Osteocyte (in vitro differentiated cells): ENCODE measurements around the gene DHX8. TPM values are rescaled to one million over a fixed set of nuclear protein-coding genes. Genes with fewer than 3 reads are reported as not detected.

Experiments used
- DNase-seq: peaks from one replicate; pipeline ENCODE4 v3.0.0; 2021; ENCODE audit warnings: mixed read lengths; ENCODE audit not compliant: unreplicated experiment; ENCODE audit errors: extremely low spot score
- H3K27ac Mint-ChIP-seq: one replicate; pipeline ENCODE4 v1.8.0; 2021; ENCODE audit warnings: mild to moderate bottlenecking, mixed read lengths; ENCODE audit not compliant: unreplicated experiment
- H3K27me3 Mint-ChIP-seq: one replicate; pipeline ENCODE4 v1.8.0; 2021; ENCODE audit warnings: mixed read lengths; ENCODE audit not compliant: unreplicated experiment
- H3K36me3 Mint-ChIP-seq: one replicate; pipeline ENCODE4 v1.8.0; 2021; ENCODE audit warnings: mixed read lengths; ENCODE audit not compliant: unreplicated experiment
- H3K4me1 Mint-ChIP-seq: one replicate; pipeline ENCODE4 v1.8.0; 2021; ENCODE audit warnings: mixed read lengths; ENCODE audit not compliant: unreplicated experiment
- H3K4me3 Mint-ChIP-seq: one replicate; pipeline ENCODE4 v1.8.0; 2021; ENCODE audit warnings: mild to moderate bottlenecking, moderate library complexity, mixed read lengths; ENCODE audit not compliant: unreplicated experiment
- H3K9me3 Mint-ChIP-seq: one replicate; pipeline ENCODE4 v1.8.0; 2021; ENCODE audit warnings: mixed read lengths; ENCODE audit not compliant: unreplicated experiment
- total RNA-seq: library from RNA; stranded (reverse); gene quantifications from 2 replicates; pipeline ENCODE4 v1.2.1, GENCODE V29; 2021
- TF ChIP-seq, protein P1 (sequence below): fragments of 200-600 bp; sonication (generic); IDR thresholded peaks from 2 replicates; pipeline ENCODE4 v1.5.0; 2021; ENCODE audit warnings: antibody characterized with exemption, mild to moderate bottlenecking, moderate library complexity

The DHX8 gene
- total RNA-seq, 1 donor from 2014 or later = 70.7 TPM

DNA sequence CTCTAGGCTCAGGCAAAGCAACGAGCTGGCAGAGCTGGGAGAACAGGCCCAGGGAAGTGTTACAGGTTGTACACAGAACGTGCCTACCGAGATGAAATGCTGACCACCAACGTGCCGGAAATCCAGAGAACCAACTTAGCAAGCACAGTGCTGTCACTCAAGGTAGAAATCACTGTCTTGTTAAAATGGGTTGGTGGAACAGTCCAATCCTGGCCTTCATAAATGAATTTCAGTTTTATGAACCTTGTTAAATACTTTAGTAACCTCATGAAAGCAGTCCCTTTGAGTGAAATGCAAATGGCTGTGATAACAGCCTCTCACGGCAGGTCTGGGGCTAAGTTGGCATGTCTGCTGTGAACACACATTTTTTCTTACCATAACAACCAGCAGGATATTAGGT, 33.4 kb downstream of the DHX8 start:
- Mint-ChIP-seq H3K27me3 (no peaks in the 10 kb centered on the region), H3K27ac (no peak overlapping the region), H3K9me3 (no peaks in the 10 kb centered on the region), H3K4me3 (no peak overlapping the region), H3K36me3 (peaks cover 48% of the 10 kb centered on the region), H3K4me1 (peaks cover 6% of the 10 kb centered on the region)
- DNase-seq = no peak
- TF ChIP-seq, protein P1, sequence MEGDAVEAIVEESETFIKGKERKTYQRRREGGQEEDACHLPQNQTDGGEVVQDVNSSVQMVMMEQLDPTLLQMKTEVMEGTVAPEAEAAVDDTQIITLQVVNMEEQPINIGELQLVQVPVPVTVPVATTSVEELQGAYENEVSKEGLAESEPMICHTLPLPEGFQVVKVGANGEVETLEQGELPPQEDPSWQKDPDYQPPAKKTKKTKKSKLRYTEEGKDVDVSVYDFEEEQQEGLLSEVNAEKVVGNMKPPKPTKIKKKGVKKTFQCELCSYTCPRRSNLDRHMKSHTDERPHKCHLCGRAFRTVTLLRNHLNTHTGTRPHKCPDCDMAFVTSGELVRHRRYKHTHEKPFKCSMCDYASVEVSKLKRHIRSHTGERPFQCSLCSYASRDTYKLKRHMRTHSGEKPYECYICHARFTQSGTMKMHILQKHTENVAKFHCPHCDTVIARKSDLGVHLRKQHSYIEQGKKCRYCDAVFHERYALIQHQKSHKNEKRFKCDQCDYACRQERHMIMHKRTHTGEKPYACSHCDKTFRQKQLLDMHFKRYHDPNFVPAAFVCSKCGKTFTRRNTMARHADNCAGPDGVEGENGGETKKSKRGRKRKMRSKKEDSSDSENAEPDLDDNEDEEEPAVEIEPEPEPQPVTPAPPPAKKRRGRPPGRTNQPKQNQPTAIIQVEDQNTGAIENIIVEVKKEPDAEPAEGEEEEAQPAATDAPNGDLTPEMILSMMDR = no peak

DNA sequence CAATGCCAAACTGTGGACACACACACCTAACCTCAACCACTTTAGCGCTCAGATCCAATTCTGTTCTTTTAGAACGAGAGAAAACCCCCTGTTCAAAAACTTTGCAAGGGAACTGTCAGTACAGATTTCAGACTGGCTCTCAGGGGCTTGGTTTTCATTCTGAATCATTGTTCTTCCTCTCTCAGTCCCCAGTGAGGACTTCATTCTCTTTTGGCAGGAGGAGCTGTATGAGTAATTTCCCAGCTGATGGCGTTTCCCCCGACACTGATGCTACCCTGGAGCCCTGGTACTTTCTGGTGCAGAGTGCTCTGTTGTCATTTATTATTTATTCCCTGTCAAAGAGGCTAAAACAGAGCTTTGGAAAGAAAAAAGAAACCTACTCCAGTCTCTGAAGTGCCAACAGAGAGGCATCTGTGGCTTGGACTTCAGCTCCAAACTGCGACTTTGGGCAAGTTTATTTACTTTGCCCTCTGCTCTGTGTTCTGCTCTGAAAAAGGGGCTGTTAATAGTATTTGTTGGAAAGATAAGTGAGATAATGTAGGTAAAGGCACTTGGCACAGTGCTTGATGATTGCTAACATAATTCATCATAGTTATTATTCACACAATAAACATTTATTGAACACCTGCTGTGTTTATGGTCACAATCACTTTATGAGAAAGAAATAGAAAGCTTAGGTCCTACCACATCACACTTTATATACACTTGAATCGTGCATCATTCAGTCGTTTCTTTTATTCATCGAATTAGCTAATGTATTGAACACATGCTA, 34.0 kb downstream of the DHX8 start:
- no peak for DNase-seq
- Mint-ChIP-seq H3K27ac (no peak overlapping the region), H3K36me3 (peaks cover 43% of the 10 kb centered on the region), H3K4me1 (peaks cover 6% of the 10 kb centered on the region), H3K4me3 (no peak overlapping the region), H3K27me3 (no peaks in the 10 kb centered on the region), H3K9me3 (no peaks in the 10 kb centered on the region)
- TF ChIP-seq, protein P1 = no peak

DNA sequence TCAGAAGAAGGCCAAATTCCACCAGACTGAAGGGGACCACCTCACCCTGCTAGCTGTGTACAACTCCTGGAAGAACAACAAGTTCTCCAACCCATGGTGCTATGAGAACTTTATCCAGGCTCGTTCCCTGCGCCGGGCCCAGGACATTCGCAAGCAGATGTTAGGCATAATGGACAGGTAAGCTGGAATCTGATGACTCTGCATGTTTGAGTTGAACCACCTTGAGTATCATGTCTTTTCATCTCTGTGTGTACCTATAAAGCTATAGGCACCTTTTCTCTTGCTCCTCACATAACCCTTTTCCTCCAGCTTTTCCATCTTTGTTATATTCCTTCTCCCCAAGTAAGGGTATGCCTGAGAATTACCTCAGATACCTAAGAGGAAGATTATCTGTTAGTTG, 37.6 kb downstream of the DHX8 start:
- Mint-ChIP-seq H3K4me3 (no peak overlapping the region), H3K36me3 (peaks cover 48% of the 10 kb centered on the region), H3K27me3 (no peaks in the 10 kb centered on the region), H3K27ac (no peak overlapping the region), H3K9me3 (no peaks in the 10 kb centered on the region), H3K4me1 (peaks cover 28% of the 10 kb centered on the region)
- DNase-seq = no peak
- TF ChIP-seq, protein P1 = no peak

DNA sequence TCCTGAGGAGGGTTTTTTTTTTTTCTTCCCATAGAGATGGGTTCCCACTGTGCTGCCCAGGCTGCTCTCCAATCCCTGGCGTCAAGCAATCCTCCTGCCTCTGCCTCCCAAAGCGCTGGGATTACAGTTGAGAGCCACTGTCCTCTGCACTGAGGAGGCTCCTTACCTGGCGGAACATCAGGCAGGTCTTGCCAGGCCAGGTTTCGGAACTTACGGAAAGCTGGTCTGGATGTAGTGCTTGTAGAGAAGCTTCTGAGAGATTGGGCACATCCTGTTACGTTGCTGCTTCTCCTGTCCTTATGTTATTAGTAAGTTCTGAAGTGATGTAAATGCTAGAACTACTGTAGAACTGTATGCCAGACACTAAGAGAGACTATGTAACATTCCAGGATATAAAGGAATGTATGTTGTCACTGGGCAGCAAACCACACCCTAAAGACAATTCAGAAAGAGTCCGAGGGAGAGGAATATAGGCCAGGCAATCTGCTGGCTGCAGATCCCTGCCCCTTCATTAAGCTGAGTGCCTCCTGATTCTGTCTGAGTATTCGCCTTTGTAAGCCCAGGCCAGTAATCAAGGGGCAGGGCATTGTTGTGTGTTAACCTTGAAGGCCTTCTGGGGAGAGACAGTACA, 41.3 kb downstream of the DHX8 start:
- Mint-ChIP-seq H3K27ac (peak overlapping the region; percentile 89), H3K4me3 (no peak overlapping the region), H3K4me1 (peaks cover 39% of the 10 kb centered on the region), H3K36me3 (peaks cover 32% of the 10 kb centered on the region), H3K27me3 (no peaks in the 10 kb centered on the region), H3K9me3 (no peaks in the 10 kb centered on the region)
- TF ChIP-seq, protein P1 = no peak
- DNase-seq = no peak

DNA sequence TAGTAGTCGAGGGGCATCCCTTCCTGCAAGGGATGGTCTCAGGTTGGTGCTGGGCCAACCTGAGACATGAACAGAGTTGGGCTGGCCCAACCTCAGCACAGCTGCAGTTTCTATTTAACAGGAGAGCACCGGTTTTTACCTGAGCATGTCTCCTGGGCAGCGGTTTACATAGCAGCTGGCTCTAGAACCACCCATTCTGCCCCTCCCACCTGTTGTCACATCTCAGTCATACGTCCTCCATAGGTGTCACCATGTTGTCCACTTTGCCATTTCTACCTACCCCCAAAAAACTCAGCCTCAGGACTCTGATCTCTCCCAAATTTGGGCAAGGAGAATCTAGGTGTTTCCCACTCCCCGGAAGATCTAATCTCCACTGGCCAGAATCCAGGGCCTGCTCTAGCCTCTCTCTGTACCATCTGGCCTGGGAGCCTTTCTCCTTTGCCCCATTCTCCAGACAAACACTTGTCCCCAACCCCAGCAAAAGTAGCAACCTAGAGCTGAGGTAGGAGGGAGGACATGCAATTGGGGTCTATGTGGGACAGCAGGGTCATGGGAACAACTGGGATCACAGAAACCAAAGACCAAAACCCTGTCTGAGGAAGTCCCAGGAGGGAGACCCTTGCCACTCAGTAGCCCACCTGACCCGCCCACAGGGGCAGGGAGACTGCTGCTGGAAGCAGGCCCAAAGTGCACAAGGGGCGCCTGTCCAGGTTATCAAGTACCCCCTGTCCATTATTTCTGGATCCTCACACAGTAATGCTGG, 43.3 kb downstream of the DHX8 start:
- H3K4me1 Mint-ChIP-seq = peaks cover 56% of the 10 kb centered on the region
- TF ChIP-seq, protein P1 = no peak
- H3K4me3 Mint-ChIP-seq = no peak overlapping the region
- no peak for DNase-seq
- no peaks in the 10 kb centered on the region for H3K9me3 Mint-ChIP-seq
- H3K36me3 Mint-ChIP-seq = peaks cover 19% of the 10 kb centered on the region
- no peaks in the 10 kb centered on the region for H3K27me3 Mint-ChIP-seq
- no peak overlapping the region for H3K27ac Mint-ChIP-seq
